HTR-8/SVneo (cell line): ENCODE data around the gene POLR3A.

Source experiments
- DNase-seq: peaks from one replicate; pipeline ENCODE4 v3.0.0; 2011; ENCODE audit warnings: low spot score, mixed read lengths; ENCODE audit not compliant: insufficient read length
- FAIRE-seq: peaks from 2 replicates; lab custom pipeline; 2011; peaks lifted over from hg19 to GRCh38; lab: Jason Lieb, UNC

The POLR3A gene

GRCh38 chr10:77922566-77923179, 106.6 kb downstream of the POLR3A start:
- DNase-seq (no peak), FAIRE-seq (no peak)

- FAIRE-seq = no peak
- DNase-seq = no peak
Observed at GRCh38 chr10:77922055-77922454, 107.3 kb downstream of the POLR3A start.

GRCh38 chr10:77921395-77921794, 107.9 kb downstream of the POLR3A start:
- FAIRE-seq = no peak

GRCh38 chr10:77920495-77920894, 108.8 kb downstream of the POLR3A start:
- no peak for FAIRE-seq

More at GRCh38 chr10:77921395-77921794, 107.9 kb downstream of the POLR3A start:
- DNase-seq = no peak

GRCh38 chr10:77919713-77920108, 109.6 kb downstream of the POLR3A start:
- peak; percentile 80 for DNase-seq
- FAIRE-seq = peak; percentile 16

More at GRCh38 chr10:77920495-77920894, 108.8 kb downstream of the POLR3A start:
- no peak for DNase-seq
